Mammary epithelial cell (primary cell): Measurements from ENCODE around the gene CFAP65.

Experiments
- CTCF ChIP-seq, 2 donors: IDR thresholded peaks in 1 of 2; conservative IDR thresholded peaks in 1 of 2; 2 replicates each; pipeline ENCODE4 v1.5.1; 2011 to 2012; ENCODE audit warnings: inconsistent platforms in 2 of 2, low read length in 2 of 2, mild to moderate bottlenecking in 2 of 2, control low read depth in 1 of 2, low read depth in 1 of 2; ENCODE audit not compliant: insufficient read depth in 1 of 2; ENCODE audit errors: extremely low read depth in 1 of 2
- EZH2 ChIP-seq: IDR thresholded peaks from 2 replicates; pipeline ENCODE4 v1.6.1; 2012; ENCODE audit warnings: low read length, inconsistent platforms, borderline replicate concordance

GRCh38 chr2:219003979-219004378 lies 37.3 kb downstream of the CFAP65 start:
- no peak for TF ChIP-seq EZH2
- no peak for TF ChIP-seq CTCF (conservative IDR thresholded peaks at IDR 0.05 in 1 of 2, IDR thresholded peaks at IDR 0.05 in 1 of 2; ENCODE audit: extremely low read depth in 1 of 2, insufficient read depth in 1 of 2, low read depth in 1 of 2, low read length in 2 of 2)
